IPS-NIHi7 (cell line): Measurements from ENCODE around the gene PTPRT.
"Not testable (repeated sequence)": the region's sequence is repeated elsewhere in the genome, so short reads cannot be mapped to it uniquely, and the experiment has no call there.

ENCODE experiments used
- DNase-seq: peaks from one replicate; pipeline ENCODE4 v3.0.0; 2012; ENCODE audit warnings: mixed read lengths; ENCODE audit errors: extremely low spot score

The PTPRT gene

GRCh38 chr20:42910808-42911207 lies 278.9 kb downstream of the PTPRT start:
- not testable (repeated sequence) for DNase-seq

- DNase-seq: no peak
These were observed 282.0 kb downstream of the PTPRT start for GRCh38 chr20:42907730-42908129.

DNA sequence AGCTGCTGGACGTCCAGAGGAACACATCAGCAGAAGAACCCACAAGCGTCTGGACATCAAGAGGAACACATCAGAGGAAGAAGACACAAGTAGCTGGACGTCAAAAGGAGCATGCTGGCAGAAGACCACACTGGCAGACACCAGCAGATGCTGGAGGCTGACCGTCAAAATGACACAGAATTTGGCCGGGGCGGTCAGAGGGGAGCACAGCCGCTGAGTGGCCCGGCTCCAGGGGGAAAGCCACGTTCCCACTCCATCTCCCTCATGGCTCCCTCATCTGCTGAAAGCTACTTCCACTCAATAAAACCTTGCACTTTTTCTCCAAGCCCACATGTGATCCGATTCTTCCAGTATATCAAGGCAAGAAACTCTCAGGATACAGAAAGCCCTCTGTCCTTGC lies 283.6 kb downstream of the PTPRT start:
- no peak for DNase-seq

DNA sequence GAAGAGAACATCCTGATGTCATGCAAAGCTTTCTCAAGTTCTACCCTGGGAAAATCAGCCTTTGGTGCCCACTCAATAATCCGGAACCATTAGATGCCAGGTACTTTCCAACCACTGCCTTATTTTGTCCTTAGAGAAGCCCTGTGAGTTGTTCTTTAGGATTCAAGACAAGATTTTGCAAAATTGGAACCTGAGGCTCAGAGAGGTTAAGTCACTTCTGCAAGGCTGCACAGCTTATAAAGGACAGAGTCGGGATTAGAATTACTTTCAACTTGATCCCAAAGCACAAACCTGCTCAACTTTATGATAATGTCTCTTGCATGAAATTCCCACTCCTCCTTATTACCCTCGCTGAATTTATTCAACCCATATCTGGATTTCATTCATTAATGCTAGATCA lies 287.2 kb downstream of the PTPRT start:
- no peak for DNase-seq

GRCh38 chr20:42901689-42902440 lies 287.8 kb downstream of the PTPRT start:
- DNase-seq: no peak

DNA sequence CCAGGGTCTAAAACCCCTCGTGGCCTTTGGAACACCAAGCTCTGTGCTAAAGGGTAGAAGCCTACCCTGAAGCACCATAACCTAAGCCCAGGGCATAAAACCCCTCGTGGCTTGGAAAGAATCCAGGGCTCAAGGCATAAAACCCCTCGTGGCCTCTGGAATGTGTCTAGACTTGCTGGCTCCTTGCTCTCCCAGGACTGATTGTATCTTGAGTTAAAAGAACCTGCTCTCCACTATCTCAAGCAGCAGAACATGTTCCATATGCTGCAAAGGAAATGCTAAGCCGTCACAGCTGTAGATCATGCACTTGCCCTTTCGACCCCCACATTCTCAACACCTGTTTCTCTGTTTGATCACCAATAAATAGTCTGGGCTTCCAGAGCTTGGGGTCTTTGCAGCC lies 288.9 kb downstream of the PTPRT start:
- not testable (repeated sequence) for DNase-seq

GRCh38 chr20:42895020-42895419 lies 294.7 kb downstream of the PTPRT start:
- DNase-seq: no peak

GRCh38 chr20:42894483-42894882 lies 295.2 kb downstream of the PTPRT start:
- no peak for DNase-seq

- DNase-seq: no peak
These were observed 300.2 kb downstream of the PTPRT start for GRCh38 chr20:42889517-42889916.

DNA sequence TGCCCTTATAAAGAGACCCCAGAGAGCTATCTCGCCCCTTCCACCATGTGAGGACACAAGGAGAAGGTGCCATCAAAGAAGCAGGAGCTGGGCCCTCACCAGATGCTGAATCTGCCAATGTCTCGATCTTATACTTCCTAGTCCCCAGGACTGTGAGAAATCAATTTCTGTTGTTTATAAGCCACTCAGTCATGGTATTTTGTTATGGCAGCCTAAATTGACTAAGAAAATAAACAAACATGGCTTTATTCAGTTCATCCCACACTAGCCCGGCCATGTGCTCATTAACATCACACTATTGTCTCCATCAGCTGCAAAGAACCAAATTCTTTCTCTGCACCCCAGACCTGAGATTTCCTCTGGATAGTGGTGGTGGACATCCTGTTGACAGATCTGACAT lies 302.4 kb downstream of the PTPRT start:
- DNase-seq: no peak

DNA sequence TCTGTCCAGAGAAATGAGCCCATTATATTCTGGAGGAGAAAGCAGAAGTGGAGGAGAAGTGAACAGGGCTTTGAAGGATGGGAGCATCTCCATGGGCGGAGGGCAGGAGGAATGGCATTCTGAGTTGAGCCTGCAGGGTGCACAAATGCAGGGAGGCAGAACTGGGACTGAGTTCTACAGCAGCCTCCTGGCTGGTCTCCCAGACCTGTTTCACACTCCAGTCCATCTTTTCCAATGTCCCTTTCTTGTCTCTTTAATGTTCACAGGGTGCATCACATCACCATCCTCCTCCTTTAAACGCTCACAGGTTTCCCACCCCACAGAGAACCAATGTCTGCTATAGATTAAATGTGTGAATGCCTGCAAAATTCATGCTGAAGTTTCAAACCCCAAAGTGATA lies 302.9 kb downstream of the PTPRT start:
- no peak for DNase-seq

- DNase-seq: no peak
These were observed 303.7 kb downstream of the PTPRT start for GRCh38 chr20:42886046-42886445.

- DNase-seq: no peak
These were observed 314.1 kb downstream of the PTPRT start for GRCh38 chr20:42875581-42875980.

DNA sequence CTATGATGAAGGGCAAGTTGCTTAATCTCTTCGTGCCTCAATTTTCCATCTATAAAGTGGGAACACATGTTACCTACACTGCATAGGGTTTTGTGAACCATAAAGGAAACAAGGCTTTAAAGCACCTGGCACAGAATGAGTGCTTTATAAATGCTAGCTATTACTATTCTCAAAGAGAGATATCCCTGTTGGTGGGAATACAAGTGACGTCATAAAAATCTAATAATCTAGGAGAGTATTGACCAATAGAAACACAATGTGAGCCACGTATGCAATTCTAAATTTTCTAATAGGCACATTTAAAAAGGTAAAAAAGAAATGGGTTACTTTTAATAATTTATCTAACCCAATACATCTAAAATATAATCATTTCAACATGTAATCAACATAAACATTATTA lies 316.4 kb downstream of the PTPRT start:
- no peak for DNase-seq

DNA sequence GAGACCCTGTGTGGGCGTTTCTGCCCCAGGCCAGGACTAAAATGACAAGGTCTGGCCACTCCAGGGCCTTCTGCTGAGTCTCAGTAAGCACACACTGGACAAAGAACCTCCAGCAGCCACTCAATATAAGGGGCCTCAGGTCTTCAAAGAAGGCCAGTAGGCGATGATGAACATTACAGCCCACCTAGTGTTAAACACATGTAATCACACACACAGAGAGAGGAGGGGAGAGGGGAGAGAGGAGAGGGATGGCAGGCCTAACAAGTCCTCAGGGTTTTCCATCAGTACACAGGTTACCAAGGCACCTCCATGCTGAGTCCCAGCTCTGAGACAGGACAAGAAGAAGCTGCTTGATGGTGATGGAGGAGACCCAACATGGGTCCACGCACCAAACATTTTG lies 325.6 kb downstream of the PTPRT start:
- DNase-seq: no peak

- no peak for DNase-seq
These were observed 327.3 kb downstream of the PTPRT start for GRCh38 chr20:42862446-42862845.

GRCh38 chr20:42857446-42857845 lies 332.3 kb downstream of the PTPRT start:
- no peak for DNase-seq

GRCh38 chr20:42855896-42856295 lies 333.8 kb downstream of the PTPRT start:
- DNase-seq: no peak

- no peak for DNase-seq
These were observed 337.0 kb downstream of the PTPRT start for GRCh38 chr20:42852691-42853090.

DNA sequence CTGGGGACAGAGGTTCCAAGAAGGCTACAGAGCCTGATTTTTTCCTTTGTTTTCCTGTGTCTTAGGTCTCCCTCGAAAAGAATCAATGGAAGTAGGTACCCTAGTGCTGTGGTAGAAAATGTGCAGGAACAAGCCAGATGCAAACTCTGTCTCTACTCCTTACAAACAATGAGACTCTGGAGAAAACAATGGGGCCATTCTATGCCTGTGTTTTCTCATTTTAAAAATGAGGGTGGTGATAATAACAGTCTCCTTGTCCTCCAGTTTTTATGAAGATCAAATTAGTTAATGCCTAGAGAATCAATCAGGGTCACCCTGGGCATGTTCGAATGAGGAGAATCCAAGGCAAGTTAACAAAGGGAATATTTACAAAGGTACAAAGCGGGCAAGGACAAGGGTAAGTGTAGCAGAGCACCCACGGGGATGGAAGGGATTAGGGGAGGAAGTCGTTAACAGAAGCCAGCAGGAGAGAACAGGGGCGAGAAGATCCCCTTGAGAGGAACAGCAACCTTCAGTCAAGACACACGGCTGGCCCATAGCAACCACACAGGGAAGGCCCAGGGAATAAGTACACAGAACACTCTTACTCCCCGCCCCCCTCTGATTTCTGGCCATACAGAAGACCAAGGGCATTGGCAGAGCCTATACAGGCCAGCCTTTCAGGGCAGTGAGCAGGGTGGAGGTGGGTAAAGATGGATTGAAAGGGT lies 342.8 kb downstream of the PTPRT start:
- no peak for DNase-seq

- DNase-seq: no peak
These were observed 345.0 kb downstream of the PTPRT start for GRCh38 chr20:42844751-42845150.

- DNase-seq: no peak
These were observed 352.2 kb downstream of the PTPRT start for GRCh38 chr20:42837456-42837855.

- DNase-seq: no peak
These were observed 353.4 kb downstream of the PTPRT start for GRCh38 chr20:42836339-42836738.
